ENCODE results near the gene CCDC57.

The CCDC57 gene

GRCh38 chr17:82088838-82089722 is 123.6 kb downstream of the CCDC57 start:
- no peak for DNase-seq

GRCh38 chr17:82087961-82088837 is 124.4 kb downstream of the CCDC57 start:
- DNase-seq, result no peak

GRCh38 chr17:82086941-82087906 is 125.4 kb downstream of the CCDC57 start:
- DNase-seq, result no peak

- no peak for DNase-seq
Measured at GRCh38 chr17:82085931-82086764, 126.5 kb downstream of the CCDC57 start.

GRCh38 chr17:82085031-82085861 is 127.4 kb downstream of the CCDC57 start:
- DNase-seq, result no peak

- DNase-seq, result no peak
Measured at GRCh38 chr17:82084373-82085030, 128.1 kb downstream of the CCDC57 start.

- DNase-seq, result no peak
Measured at GRCh38 chr17:82083533-82084359, 128.9 kb downstream of the CCDC57 start.

- DNase-seq, result no peak
Measured at GRCh38 chr17:82083009-82083408, 129.6 kb downstream of the CCDC57 start.

GRCh38 chr17:82082456-82082855 is 130.2 kb downstream of the CCDC57 start:
- no peak for DNase-seq

GRCh38 chr17:82081966-82082365 is 130.7 kb downstream of the CCDC57 start:
- DNase-seq, result no peak

- no peak for DNase-seq
Measured at GRCh38 chr17:82081546-82081945, 131.1 kb downstream of the CCDC57 start.

- DNase-seq, result no peak
Measured at GRCh38 chr17:82080789-82081464, 131.7 kb downstream of the CCDC57 start.

GRCh38 chr17:82080048-82080788 is 132.4 kb downstream of the CCDC57 start:
- no peak for DNase-seq

GRCh38 chr17:82079001-82079677 is 133.5 kb downstream of the CCDC57 start:
- DNase-seq, result no peak

- DNase-seq, result no peak
Measured at GRCh38 chr17:82078433-82078832, 134.2 kb downstream of the CCDC57 start.

- no peak for DNase-seq
Measured at GRCh38 chr17:82077617-82078358, 134.9 kb downstream of the CCDC57 start.
